DMS 273 (cell line): Measurements from ENCODE around the gene GSK3A.
"Not testable (repeated sequence)": the region's sequence is repeated elsewhere in the genome, so short reads cannot be mapped to it uniquely, and the experiment has no call there.

Experiments used
- DNase-seq: peaks from one replicate; lab custom pipeline; 2025; ENCODE audit not compliant: unreplicated experiment; lab: John Stamatoyannopoulos, UW

GSK3A gene

DNA sequence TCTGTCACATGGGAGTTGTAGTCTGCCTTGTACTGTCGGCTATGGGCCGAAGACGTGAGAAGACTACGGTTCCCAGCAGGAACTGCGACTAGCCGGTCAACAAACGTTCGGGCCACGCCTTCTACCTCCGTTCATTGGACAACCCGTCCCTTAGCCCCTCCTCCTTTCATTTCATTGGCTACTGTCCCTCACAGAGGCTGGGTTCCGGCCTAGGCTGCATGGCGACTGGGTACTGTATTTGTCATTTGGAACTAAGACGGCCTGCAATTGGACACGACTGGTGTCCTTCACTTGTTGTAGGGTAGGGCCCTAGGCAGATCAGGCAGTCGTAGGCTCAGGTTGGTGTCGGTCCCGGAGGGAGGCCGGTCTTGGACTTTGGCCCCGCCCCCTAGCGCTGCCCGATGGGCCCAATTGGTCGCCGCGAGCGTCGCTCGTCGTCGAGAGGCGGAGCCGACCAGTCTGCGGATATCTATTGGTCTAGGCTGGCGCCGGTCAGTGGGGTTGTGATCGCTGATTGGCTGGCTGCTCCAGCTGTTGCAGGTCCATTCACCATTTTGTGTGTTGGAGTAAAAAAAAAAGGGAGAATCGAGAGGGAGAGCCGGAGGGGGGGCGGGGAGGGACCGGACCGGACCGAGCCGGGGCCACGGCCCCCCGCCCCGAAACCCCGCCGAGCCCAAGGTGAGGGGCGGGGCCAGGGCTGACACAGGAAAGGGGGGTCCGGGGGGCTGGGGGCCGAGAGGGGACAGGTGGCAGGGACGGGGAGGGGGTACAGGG lies 26.5 kb upstream of the GSK3A start, which contains the start of gene CIC:
TSS of gene CIC (plus strand) at position 549 of the 774 bp plus-strand sequence. CDS start 2,532 bp downstream, outside the sequence.
- DNase-seq = peak; percentile 100

DNA sequence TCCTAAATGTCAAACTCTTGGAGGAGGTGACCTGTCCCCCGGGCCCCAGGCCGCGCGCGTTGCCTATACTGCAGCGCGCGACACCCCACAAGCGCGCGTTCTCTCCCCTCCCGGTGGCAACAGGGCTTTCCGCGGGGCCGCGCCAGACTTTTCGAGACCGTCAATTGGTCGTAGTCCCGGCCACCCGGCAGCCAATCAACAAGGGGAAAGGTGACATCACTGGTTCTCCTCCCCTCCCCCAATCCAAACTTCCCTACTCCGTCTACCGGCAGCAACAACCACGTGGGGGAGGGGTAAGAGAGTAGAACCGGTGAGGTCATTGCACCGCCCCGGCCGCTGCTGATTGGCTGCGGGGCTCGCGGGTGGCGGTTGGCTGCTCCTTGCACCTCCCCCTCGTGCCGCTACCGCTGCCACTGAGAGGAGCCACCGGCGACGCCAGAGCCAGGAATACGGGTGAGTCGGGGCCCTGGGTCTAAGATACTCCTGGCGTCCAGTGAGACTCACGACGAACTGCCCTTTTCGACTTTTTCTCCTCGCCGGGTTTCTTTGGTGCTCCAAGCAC lies 25.8 kb upstream of the GSK3A start:
- DNase-seq = peak; percentile 100

DNA sequence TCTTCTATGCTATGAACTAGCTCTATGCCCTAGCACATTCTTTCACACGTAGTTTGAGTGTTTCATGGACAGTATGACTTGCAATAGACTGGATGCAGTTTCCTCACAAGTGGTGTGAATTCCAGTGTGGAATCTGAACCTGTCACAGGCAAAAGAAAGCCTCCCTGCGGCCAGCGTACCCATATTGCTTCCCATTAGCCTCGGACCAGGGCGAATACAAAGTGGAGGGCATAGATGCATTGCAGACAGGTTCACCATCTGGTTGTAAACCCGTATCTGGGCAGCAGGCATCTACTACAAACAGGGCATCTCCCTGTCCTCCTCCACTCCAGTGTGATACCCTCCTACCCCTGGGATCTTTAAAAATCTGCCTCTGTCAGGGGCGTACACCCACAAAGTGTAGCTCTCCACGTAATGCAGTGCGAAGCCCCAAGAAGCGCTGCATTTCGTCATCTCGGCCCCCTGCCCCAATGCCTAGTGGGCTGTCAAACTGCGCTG lies 25.3 kb upstream of the GSK3A start:
- peak; percentile 84 for DNase-seq

DNA sequence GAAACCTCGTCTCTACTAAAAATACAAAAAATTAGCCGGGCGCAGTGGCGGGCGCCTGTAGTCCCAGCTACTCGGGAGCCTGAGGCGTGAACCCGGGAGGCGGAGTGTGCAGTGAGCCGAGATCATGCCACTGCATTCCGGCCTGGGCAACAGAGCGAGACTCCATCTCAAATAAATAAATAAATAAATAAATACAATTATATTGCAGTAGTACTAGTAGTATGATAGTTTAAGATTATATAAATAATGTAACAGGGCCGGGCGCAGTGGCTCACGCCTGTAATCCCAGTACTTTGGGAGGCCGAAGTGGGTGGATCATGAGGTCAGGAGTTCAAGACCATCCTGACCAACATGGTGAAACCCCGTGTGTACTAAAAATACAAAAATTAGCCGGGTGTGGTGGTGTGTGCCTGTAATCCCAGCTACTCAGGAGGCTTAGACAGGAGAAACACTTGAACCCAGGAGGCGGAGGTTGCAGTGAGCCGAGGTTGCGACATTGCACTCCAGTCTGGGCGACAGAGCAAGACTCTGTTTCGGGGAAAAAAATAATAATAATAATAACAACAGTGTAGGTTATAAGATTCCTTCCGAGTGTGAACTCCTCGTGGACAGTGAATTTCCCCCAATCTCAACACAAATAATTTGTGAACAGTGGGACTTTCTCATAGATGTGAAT lies 24.7 kb upstream of the GSK3A start:
- not testable (repeated sequence) for DNase-seq

DNA sequence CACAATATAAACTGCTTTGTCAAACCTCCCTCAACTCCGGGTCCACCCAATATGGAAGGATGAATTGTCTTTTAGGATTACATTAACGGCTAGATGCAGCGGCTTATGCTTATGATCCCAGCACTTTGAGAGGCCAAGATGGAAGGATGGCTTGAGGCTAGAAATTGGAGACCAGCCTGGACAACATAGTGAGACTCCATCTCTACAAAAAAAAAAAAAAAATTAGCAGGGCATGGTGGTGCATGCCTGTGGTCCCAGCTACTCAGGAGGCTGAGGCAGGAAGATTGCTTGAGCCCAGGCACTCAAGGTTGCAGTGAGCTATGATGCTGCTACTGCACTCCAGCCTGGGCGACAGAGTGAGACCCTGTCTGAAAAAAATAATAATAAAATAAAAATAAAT lies 23.7 kb upstream of the GSK3A start:
- not testable (repeated sequence) for DNase-seq

DNA sequence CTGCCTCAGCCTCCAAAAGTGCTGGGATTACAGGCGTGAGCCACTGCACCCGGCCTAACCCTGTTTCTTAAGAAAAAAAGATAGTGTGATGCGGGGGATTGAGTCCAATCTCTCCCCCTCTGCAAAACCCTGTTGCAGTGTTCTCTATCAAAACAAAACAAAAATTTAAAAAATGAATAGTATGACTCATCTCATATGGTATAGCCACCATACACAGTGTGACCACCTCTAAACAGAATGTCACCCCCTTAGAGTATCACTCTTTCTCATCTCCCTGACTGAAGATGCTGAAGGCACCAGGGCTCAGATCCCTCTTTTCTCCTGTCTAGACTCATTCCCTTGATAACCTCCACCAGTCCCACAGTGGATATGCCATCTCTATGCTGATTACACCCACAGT lies 19.4 kb upstream of the GSK3A start:
- DNase-seq = no peak

DNA sequence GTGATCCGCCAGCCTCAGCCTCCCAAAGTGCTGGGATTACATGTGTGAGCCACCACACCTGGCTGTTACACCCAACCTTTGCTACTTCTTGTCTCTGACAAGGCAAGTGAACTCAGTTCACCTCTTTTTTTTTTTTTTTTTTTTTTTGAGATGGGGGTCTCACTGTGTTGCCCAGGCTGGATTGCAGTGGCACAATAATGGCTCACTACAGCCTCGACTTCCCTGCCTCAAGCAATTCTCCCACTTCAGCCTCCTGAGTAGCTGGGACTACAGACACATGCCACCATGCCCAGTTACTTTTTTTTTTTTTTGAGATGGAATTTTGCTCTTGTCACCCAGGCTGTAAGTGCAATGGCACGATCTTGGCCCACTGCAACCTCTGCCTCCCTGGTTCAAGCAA lies 15.4 kb upstream of the GSK3A start:
- not testable (repeated sequence) for DNase-seq

DNA sequence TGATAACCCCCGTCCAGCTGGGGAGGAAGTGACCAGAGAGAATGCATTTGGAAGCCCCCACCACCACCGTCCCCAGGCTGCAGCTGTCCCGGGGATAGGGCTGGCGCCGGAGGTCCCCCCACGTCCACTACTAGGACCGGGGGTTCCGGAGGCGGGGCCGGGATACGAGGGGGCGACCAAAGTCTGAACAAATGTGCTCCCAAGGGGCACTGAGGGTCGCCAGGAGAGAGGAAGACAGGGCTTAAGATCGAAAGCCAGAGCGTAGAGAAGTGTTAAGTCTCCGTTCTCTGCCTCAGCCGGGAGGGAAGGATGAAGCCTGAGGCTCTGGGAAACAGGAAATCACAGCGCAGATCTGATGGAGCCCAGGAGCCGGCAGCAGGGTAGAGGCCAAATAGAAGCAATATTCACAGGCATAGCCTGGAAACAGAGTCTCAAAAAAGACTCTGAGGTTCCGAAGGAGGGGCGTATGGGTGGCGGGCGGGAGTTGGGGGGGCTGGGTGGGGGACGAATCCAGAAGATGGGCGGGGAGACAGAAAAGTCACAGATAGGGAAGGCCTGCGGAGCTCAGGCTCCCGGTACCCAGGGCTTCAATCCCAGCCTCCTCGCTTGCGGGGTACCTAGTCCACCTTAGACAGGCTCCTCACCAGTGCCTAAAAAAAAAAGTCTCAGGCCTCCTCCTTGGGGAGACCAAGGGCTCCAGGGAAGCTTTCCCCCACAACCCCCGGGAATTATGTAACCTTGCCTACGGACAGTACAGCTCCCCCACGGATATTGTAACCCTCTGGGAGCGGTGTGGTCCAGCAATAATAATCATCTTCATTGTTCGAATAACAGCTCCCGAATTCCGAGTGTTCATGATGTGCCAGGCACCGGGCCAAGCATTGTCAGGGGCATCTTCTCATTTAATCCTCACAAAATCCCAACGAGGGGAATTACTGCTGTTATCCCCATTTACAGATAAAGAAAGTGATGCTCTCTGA lies 13.7 kb upstream of the GSK3A start:
- peak; percentile 73 for DNase-seq

DNA sequence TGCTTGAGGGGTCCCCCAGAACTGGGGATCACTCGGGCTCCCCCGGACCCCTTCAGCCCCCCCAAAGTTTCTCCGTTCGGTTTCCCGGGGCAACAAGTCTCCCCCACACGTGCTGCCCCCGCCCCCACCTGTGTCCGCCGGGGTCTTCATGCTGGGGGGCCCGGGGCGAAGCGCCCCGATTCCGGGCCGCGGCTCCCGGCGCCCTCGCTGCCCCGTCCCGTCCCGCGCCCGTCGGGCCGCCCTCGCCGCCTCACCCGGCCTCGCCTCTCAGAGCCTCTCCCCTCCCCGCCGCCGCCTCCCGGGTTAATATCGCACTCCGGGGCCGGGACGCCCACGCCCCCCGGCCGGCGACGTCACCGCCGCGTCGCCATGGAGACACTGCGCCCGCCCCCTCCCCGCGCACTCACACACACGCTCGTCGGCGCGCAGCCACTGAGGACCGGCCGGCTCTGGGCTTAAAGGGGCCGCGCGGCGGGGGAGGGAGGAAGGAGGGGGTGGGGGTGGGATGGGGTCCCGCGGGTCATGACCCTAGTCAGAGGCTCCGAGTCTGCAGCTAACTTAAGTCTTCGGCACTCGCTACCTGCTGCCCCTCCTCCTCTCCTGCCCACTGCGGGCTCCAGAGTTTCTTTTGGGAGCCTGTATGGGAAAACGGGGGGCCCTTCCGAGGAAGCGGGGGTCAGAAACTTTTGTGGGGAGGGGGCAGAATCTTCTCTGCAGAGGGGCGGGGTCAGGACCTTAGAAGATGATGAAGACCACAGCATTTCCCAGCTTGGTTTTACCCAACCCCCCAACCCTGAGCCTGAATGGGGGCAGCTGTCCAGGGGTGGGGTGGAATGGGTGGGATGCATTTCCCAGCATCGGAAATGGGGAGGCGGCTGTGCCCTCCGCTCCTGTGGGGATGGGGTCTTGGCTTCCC lies 12.7 kb upstream of the GSK3A start, which contains the start of gene ERF:
TSS of gene ERF (minus strand) at position 279 of the 916 bp plus-strand sequence. CDS start at position 150, 129 bp downstream.
- DNase-seq = peak; percentile 96

DNA sequence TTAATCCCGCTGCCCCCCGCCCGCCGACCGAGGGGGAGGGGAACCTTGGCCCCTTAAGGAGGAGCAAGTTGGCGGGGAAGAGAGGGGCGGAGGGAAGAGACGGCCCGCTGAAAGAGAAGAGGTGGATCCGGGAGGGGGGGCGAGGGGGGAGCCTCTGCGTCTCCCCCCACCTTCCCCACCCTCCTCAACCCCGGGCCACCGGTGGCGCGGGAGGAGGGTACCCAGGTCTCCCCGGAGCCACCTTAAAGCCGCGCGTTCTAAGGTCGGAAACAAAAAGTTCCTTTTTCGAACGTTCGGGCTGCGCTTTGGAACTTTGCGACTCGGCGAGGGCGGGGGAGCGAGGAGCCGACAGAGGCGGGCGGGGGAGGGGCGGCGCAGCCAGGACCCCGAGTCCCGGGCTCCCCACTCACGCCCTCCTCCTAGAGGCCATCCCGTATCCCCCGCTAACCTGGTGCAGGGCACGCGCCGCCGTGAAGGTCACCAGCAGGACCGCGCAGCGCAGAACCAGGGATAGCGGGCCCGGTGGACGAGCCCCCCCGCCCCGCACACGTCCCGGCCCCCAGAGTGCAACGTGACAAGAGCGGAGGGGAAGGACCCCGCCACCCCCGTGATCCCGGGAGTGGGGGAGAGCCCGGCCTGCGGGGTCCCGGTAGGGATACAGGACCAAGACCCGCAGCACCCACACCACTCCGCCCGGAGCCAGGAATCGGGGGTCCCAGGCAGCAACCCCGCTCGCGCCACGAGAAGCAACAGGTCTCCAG lies 11.9 kb upstream of the GSK3A start:
- peak; percentile 89 for DNase-seq

DNA sequence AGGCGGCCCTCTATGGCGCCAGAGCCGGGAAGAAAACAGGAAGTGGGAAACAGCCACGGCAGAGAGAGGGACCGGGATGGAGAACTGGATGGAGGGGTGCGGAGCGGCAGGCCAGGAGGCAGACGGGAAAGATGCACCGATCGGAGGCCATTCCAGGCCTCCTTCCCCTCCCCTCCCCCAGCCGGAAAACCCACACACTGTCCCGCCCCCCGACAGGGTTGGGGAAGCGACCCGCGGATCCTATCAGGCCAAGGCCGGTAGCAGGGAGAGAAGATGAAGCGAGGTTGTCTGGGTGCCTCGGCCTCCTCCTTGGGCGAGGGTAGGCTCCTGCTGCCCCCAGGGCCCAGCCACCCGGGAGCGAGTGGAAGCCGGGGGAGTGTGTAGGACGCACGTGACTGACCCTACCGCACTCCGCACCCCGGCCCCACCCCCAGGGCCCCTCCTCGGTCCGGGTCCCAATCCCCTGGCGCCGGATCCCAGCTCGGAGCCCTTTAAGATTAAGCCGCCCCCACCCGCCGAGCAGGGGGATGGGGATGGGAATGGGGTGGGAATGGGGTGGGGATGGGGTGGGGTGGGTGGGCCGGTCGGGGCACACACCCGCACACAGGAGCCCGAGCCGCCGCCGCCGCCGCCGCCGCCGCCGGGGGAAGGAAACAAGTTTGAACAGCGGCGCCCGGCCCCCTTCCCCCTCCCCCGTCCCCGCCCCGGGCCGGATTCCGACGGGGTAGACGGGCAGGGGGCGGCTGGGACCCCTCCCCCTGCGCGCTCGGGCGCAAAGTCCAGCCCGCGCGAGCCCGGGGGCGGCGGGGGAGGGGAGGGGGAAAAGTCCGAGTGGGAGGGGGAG lies 11.1 kb upstream of the GSK3A start:
- DNase-seq = peak; percentile 84

DNA sequence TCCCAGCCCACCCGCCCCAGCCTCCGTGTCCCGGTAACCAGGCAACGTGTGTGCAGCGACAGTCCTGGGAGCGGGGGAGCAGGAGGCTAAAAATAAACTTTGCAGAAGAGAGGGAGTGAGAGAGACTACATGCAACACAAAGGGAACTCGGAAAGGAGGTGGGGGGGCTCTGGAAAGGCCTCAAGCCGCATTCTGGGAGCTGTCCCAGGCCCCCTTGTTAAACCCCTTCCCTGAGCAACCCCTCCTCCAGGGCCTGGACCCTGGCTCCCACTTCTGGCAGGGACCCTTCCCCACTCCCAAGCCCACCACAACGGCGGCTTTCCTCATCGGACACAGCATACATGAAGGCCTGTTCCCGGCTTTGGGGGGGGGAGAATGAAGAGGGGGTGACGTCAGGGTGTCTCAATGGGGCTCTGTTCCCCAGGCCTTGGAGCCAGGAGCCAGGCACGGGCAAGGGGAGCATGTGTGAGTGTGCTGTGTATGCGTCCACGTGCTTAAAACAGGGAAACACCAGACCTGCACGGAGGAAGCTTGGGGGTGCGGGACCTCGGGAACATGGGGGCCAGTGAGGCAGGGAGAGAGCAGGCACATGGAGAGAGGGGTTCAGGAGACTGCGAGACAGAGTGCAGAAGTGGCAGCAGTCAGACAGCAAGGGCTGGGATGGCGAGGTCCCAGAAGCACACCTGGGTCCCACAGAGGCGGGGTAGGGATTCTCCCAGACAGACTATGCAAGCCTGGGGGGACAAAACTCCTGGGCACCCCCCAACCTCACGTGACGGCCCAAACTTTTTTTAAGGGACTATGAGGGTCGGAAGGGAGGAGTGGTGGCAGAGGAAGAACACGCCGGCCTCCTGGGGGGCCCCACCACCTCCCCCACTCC lies 10.2 kb upstream of the GSK3A start:
- DNase-seq = peak; percentile 64

DNA sequence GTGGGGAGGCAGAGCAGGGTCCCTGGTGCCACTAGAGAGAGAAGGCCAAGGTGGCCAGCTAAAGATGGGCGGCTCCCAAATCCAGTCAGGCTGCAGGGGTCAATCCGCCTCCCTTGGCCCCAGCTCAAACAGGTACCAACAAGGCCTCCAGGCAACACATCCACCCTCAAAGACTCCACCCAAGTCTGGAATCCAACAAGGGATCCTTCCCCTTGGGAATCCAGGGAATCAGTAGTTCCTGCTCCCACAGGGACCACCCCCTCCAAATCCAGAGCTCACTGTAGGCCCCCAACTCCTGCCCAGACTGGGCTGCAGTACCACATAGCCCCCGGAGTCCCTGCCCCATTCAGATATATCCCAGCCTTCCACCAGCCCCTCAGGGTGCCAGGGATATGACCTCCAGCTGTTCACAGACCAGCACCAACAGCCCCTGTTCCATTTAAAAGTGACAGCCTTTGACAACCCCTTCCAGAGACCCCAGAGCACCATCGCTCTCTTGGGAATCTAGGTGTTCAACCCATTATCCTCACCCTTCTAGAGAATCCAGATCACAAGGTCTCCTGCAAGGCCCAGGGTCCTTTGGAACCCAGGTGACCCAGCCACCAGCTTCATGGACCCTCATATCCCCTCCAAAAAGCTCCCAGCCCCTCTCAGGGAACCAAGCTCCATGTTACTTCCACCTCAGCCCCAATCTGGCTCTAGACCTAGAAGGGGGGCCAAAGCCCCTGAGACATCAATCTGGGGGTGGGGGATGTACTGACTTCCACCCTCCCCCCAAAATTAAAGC lies 9.4 kb upstream of the GSK3A start:
- no peak for DNase-seq

DNA sequence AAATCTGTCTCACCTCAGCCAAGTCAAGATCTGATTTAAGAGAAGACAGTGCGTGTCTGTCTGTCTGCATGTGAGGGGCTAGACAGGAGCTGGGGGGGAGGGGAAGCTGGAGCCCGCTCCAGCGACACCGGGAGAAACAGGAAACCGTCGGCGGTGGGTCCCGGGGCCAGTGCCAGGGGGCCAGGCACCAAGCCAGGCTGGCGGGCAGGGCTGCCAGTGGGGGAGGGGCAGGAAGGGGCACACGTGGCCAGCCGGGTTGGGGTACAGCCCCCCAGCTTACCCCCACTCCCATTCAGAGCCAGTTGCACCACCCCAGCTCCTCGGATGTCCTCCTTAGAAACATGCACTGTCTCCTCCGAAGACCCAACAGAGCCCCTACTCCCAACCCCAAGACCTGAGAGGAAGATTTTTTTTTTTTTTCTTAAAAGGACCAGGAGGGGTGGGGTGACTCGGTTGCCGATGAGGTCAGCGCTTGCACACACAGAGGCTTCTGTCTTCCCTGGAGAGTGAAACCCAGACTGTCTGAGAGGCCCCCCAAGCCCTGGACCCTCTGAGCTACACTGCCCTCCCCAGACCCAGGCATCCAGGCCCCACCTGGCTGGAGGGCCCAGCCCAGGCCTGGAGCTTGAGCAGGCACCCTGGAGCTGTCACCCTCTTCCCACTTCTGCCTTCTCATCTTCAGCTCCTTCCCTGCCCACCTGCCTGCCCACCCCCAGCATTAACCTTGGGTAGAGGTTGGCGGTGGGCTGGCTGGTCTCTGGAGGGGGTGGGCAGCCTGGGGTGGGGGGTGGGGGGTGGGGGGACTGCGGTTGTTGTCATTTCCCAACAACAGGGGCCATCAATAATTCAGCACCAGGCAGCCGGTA lies 8.5 kb upstream of the GSK3A start:
- peak; percentile 59 for DNase-seq

DNA sequence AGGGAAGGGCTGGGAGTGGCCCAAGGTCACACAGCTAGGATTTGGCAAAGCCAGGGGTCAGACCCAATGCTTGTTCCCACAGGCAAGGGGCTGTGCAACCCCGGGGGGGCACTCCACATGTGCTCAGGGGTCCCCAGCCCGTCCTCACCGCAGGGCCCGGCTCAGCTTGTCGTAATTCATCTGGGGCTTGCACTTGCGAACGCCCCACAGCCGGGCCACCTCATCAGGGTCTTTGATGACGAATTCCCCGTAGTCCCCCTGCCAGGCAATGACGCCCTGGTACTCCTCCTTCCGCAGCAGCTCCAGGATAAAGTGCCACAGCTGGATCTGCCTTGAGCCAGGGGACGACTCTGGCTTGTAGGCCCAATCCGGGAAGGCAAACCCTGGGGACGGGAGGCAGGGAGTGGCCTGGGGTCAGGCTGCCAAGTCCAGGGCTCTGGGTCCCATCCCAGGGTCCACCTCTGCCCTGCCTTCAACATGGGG lies 7.8 kb upstream of the GSK3A start:
- DNase-seq = no peak
